K562 (cell line): ENCODE results near the gene ITSN1. TPM values are rescaled to one million over a fixed set of nuclear protein-coding genes. Genes with fewer than 3 reads are reported as not detected.

ENCODE experiments used
- ATAC-seq: fragments of 200-7000 bp; cut with Tn5 transposase; 3 replicates; pipeline ENCODE4 v1.9.1; 2020; ENCODE audit warnings: moderate library complexity
- BruUV-seq: library from RNA; stranded (reverse); fragments of 400-500 nt; replicated peaks from 2 replicates; lab custom pipeline; 2021; lab: Mats Ljungman, UMichigan
- CTCF ChIA-PET: fragments of 300-600 bp; formaldehyde crosslinking; extraction: SDS; loops from one replicate; lab custom pipeline; 2021; ENCODE audit warnings: low intra/inter-chr PET ratio; lab: Yijun Ruan, JAX
- POLR2A ChIA-PET: fragments of 300-600, 350-650 bp; sonication (Branson Sonifier 250); formaldehyde crosslinking; extraction: SDS; loops from one replicate; lab custom pipeline; 2021; ENCODE audit warnings: antibody characterized with exemption, inconsistent platforms; lab: Yijun Ruan, JAX
- DNase-seq, 4 experiments: peaks; one replicate each; pipeline versions ENCODE4 v3.0.0 to v3.0.0-alpha.2; 2011 to 2018; ENCODE audit warnings: low spot score in 3 of 4, mixed read lengths in 3 of 4; ENCODE audit errors: extremely low read depth in 1 of 4
- FAIRE-seq: peaks from 2 replicates; lab custom pipeline; 2011; peaks lifted over from hg19 to GRCh38; lab: Jason Lieb, UNC
- H2AFZ ChIP-seq: 2 replicates; pipeline ENCODE4 v1.6.0; 2011; ENCODE audit warnings: low read depth, low read length, control low read depth, inconsistent platforms
- H3K27ac ChIP-seq: fragments of 200-600 bp; 3 replicates; pipeline ENCODE4 v1.8.0; 2011; ENCODE audit warnings: low read depth, mild to moderate bottlenecking, control low read depth, inconsistent platforms, low read length, moderate library complexity, mixed read lengths; ENCODE audit errors: extremely low read depth
- H3K27me3 ChIP-seq, 2 experiments: fragments of 300-600 bp in 1 of 2; 2 replicates in 1 of 2; 3 replicates in 1 of 2; pipeline versions ENCODE4 v1.6.0 to v1.8.0; 2011; ENCODE audit warnings: inconsistent platforms in 2 of 2, low read length in 2 of 2, mild to moderate bottlenecking in 1 of 2, mixed read lengths in 1 of 2, moderate library complexity in 1 of 2; ENCODE audit not compliant: control insufficient read depth in 2 of 2, insufficient read depth in 2 of 2
- H3K36me3 ChIP-seq: fragments of 300-600 bp; 3 replicates; pipeline ENCODE4 v1.8.0; 2011; ENCODE audit warnings: mild to moderate bottlenecking, low read length, inconsistent platforms; ENCODE audit not compliant: control insufficient read depth, insufficient read depth
- H3K4me1 ChIP-seq, 2 experiments: fragments of 200-600 bp in 1 of 2; replicated peaks in 1 of 2; 2 replicates in 1 of 2; 3 replicates in 1 of 2; pipeline versions ENCODE4 v1.5.1 to v1.8.0; 2011; ENCODE audit warnings: inconsistent platforms in 2 of 2, low read length in 2 of 2, mild to moderate bottlenecking in 1 of 2, mixed read lengths in 1 of 2, moderate library complexity in 1 of 2; ENCODE audit not compliant: control insufficient read depth in 2 of 2, insufficient read depth in 2 of 2
- H3K4me2 ChIP-seq: 2 replicates; pipeline ENCODE4 v1.6.1; 2011; ENCODE audit warnings: low read length, control low read depth, inconsistent platforms, mixed read lengths; ENCODE audit not compliant: insufficient read depth
- H3K4me3 ChIP-seq: fragments of 200-600 bp; sonication (generic), shearing (Covaris generic); 2 replicates; pipeline ENCODE4 v1.5.1; 2016; ENCODE audit warnings: control low read depth, inconsistent platforms
- H3K79me2 ChIP-seq: fragments of 200-600 bp; 3 replicates; pipeline ENCODE4 v1.8.0; 2011; ENCODE audit warnings: low read length, inconsistent platforms; ENCODE audit not compliant: control insufficient read depth, insufficient read depth
- H3K9ac ChIP-seq, 2 experiments: 2 replicates each; pipeline versions ENCODE4 v1.6.0 to v1.6.1; 2011; ENCODE audit warnings: low read depth in 2 of 2, low read length in 2 of 2, control low read depth in 1 of 2, inconsistent platforms in 1 of 2, mild to moderate bottlenecking in 1 of 2, mixed read lengths in 1 of 2; ENCODE audit not compliant: insufficient read depth in 1 of 2
- H3K9me1 ChIP-seq: one replicate; pipeline ENCODE4 v1.6.0; 2011; ENCODE audit warnings: inconsistent platforms, mild to moderate bottlenecking, low read length, moderate library complexity; ENCODE audit not compliant: control insufficient read depth, insufficient read depth
- H3K9me3 ChIP-seq: replicated peaks from 2 replicates; pipeline ENCODE4 v1.5.1; 2011; ENCODE audit warnings: low read depth, low read length, inconsistent platforms; ENCODE audit not compliant: control insufficient read depth, insufficient read depth
- H4K20me1 ChIP-seq: replicated peaks from 2 replicates; pipeline ENCODE4 v1.6.1; 2011; ENCODE audit warnings: low read length, inconsistent platforms, mixed read lengths; ENCODE audit not compliant: control insufficient read depth, insufficient read depth
- ARHGAP35 ChIP-seq: fragments of 450-650 bp; IDR thresholded peaks from 2 replicates; pipeline ENCODE4 v1.6.1; 2018; ENCODE audit not compliant: partially characterized antibody
- ETV1 ChIP-seq: fragments of 450-650 bp; conservative IDR thresholded peaks from 2 replicates; pipeline ENCODE4 v1.6.1; 2016; ENCODE audit warnings: missing genetic modification characterization, control low read depth, low read depth, missing compliant biosample characterization
- MGA ChIP-seq: fragments of 450-650 bp; IDR thresholded peaks from 2 replicates; pipeline ENCODE4 v1.6.1; 2016; ENCODE audit warnings: mild to moderate bottlenecking, moderate library complexity
- PHTF2 ChIP-seq: fragments of 250-450 bp; sonication (Bioruptor Pico); IDR thresholded peaks from 2 replicates; pipeline ENCODE4 v1.5.0; 2021; ENCODE audit warnings: mild to moderate bottlenecking
- SETDB1 ChIP-seq: IDR thresholded peaks from one replicate; pipeline ENCODE4 v1.6.1; 2012; ENCODE audit warnings: low read length, control low read depth, inconsistent platforms
- THAP12 ChIP-seq: fragments of 250-450 bp; sonication (Bioruptor Pico); IDR thresholded peaks from 2 replicates; pipeline ENCODE4 v1.9.0; 2021; ENCODE audit warnings: mild to moderate bottlenecking, inconsistent platforms
- ZNF384 ChIP-seq: IDR thresholded peaks from 2 replicates; pipeline ENCODE4 v1.6.1; 2012; ENCODE audit warnings: low read depth, low read length, improper control_type of control experiment
- WGBS: fragments of 100-300 bp; shearing (Covaris generic); methylation state at CpG from one replicate; pipeline ENCODE4 v1.1.6; 2016; ENCODE audit warnings: low coverage, mixed read lengths; ENCODE audit not compliant: insufficient coverage; ENCODE audit errors: missing lambda C conversion rate; 5-methylcytosine and 5-hydroxymethylcytosine counted together
- in situ Hi-C: fragments of 300-500 bp; cut with MboI; formaldehyde crosslinking; loops from 4 replicates; pipeline ENCODE4 v1.15.0; 2018; ENCODE audit warnings: inconsistent platforms, mixed read lengths
- intact Hi-C: fragments of 100-400 bp; cut with micrococcal nuclease; formaldehyde crosslinking; loops from 2 replicates; pipeline ENCODE4 v1.14.2; 2022
- polyA plus RNA-seq, 8 experiments: library from polyadenylated mRNA; depleted of rRNA in 4 of 8; stranded (reverse) in 5 of 8; unstranded in 3 of 8; fragments of >200 nt; fragmentation: Nextera tagmentation in 2 of 8; fragmentation: Illumina TruSeq in 1 of 8; extraction: Ambion mirVana in 2 of 8; extraction: Trizol in 1 of 8; gene quantifications; 2 replicates each; pipeline versions ENCODE4 v1.2.1 to v1.2.3, GENCODE V29; 2011 to 2014; ENCODE audit warnings: inconsistent platforms in 1 of 8, missing spikeins in 1 of 8
- total RNA-seq, 7 experiments: library from RNA; depleted of rRNA in 6 of 7; stranded (reverse); fragments of >200 nt in 6 of 7; fragmentation: Illumina TruSeq in 2 of 7; extraction: Trizol in 2 of 7; gene quantifications; 2 replicates each; pipeline versions ENCODE4 v1.2.1 to v1.2.3, GENCODE V29; 2011 to 2021; ENCODE audit warnings: low replicate concordance in 1 of 7

The ITSN1 gene
- total and polyA plus RNA-seq, 9 of the 15 experiments (the other 6 are each of a cell fraction or from before 2014, with no cell fraction given) = 1.1 to 12.6 (median 4.8) TPM

GRCh38 chr21:33690874-33691273, 48.6 kb downstream of the ITSN1 start (continued):
- TF ChIP-seq THAP12 (CRISPR knock-in tag) = no peak
- TF ChIP-seq, all 486 proteins: peak for 0

GRCh38 chr21:33691945-33692603, 49.8 kb downstream of the ITSN1 start:
- BruUV-seq = no TSS peak
- ATAC-seq (no peak), FAIRE-seq (no peak), DNase-seq (no peak)
- no peak overlapping the region for H2AFZ ChIP-seq
- H3K79me2 ChIP-seq = no peaks in the 10 kb centered on the region
- no peak overlapping the region for H3K4me2 ChIP-seq
- H3K9ac ChIP-seq = no peak overlapping the region
- H3K9me1 ChIP-seq = no peaks in the 10 kb centered on the region
- ChIA-PET CTCF (no interaction called here), POLR2A (no interaction called here)
- in situ Hi-C loops (no loop called here), intact Hi-C loops (no loop called here)
- H4K20me1 ChIP-seq = no peaks in the 10 kb centered on the region
- 50% methylated on average over 6 of the region's 6 CpGs for WGBS
- H3K9me3 ChIP-seq = no peaks in the 10 kb centered on the region
- no peaks in the 10 kb centered on the region for H3K4me1 ChIP-seq
- no peak overlapping the region for H3K27ac ChIP-seq
- H3K36me3 ChIP-seq = no peaks in the 10 kb centered on the region
- peaks cover 11 to 14% of the 10 kb centered on the region in 2 experiments; a peak in 4 of 5 replicates for H3K27me3 ChIP-seq
- H3K4me3 ChIP-seq = no peak overlapping the region
- TF ChIP-seq MGA (no peak), ZNF384 (no peak), PHTF2 (CRISPR knock-in tag) (no peak), ARHGAP35 (no peak), SETDB1 (no peak), ETV1 (tag) (no peak)
